GM12878 (cell line): ENCODE data around the gene USP34. TPM values are rescaled to one million over a fixed set of nuclear protein-coding genes. Genes with fewer than 3 reads are reported as not detected.

Experiments
- ATAC-seq: fragments of 200-7000 bp; cut with Tn5 transposase; 3 replicates; pipeline ENCODE4 v1.9.1; 2020; ENCODE audit warnings: mild to moderate bottlenecking, moderate library complexity
- BruUV-seq: library from RNA; stranded (reverse); fragments of 400-500 nt; replicated peaks from 2 replicates; lab custom pipeline; 2021; lab: Mats Ljungman, UMichigan
- CTCF ChIA-PET: fragments of 300-600 bp; sonication (Branson Sonifier 250); formaldehyde crosslinking; extraction: SDS; loops from one replicate; lab custom pipeline; 2021; ENCODE audit warnings: inconsistent platforms; lab: Yijun Ruan, JAX
- POLR2A ChIA-PET: fragments of 350-600 bp; formaldehyde crosslinking; extraction: SDS; loops from one replicate; lab custom pipeline; 2021; ENCODE audit warnings: inconsistent platforms; lab: Charles Lee
- RAD21 ChIA-PET: fragments of 300-600 bp; sonication (Branson Sonifier 250); formaldehyde crosslinking; loops from one replicate; lab custom pipeline; 2023; ENCODE audit warnings: antibody characterized with exemption; ENCODE audit not compliant: unreplicated experiment; lab: Charles Lee
- SMC1A ChIA-PET: fragments of 300-600 bp; sonication (Branson Sonifier 250); formaldehyde crosslinking; loops from one replicate; lab custom pipeline; 2023; ENCODE audit not compliant: unreplicated experiment, uncharacterized antibody; lab: Charles Lee
- DNase-seq: peaks from one replicate; pipeline ENCODE4 v3.0.0-alpha.2; 2011; ENCODE audit warnings: low read depth, low spot score
- FAIRE-seq: peaks from 3 replicates; lab custom pipeline; 2011; peaks lifted over from hg19 to GRCh38; lab: Jason Lieb, UNC
- H2AFZ ChIP-seq: 2 replicates; pipeline ENCODE4 v1.6.0; 2011; ENCODE audit warnings: low read depth, low read length, control low read depth; ENCODE audit not compliant: control insufficient read depth
- H3K27ac ChIP-seq: 2 replicates; pipeline ENCODE4 v1.5.1; 2011; ENCODE audit warnings: control low read depth; ENCODE audit not compliant: control insufficient read depth, insufficient read depth
- H3K27me3 ChIP-seq, 2 experiments: replicated peaks in 1 of 2; 2 replicates each; pipeline versions ENCODE4 v1.6.0 to v1.6.1; 2011; ENCODE audit warnings: low read length in 1 of 2; ENCODE audit not compliant: control insufficient read depth in 2 of 2, insufficient read depth in 2 of 2
- H3K36me3 ChIP-seq, 2 experiments: 2 replicates each; pipeline ENCODE4 v1.5.1; 2011; ENCODE audit warnings: low read length in 1 of 2; ENCODE audit not compliant: control insufficient read depth in 2 of 2, insufficient read depth in 2 of 2
- H3K4me1 ChIP-seq: 2 replicates; pipeline ENCODE4 v1.6.1; 2011; ENCODE audit warnings: mild to moderate bottlenecking, low read length, moderate library complexity, mixed read lengths; ENCODE audit not compliant: control insufficient read depth, insufficient read depth
- H3K4me2 ChIP-seq: 2 replicates; pipeline ENCODE4 v1.6.0; 2011; ENCODE audit warnings: control low read depth; ENCODE audit not compliant: control insufficient read depth, insufficient read depth
- H3K4me3 ChIP-seq: fragments of 200-600 bp; sonication (generic); 2 replicates; pipeline ENCODE4 v1.5.1; 2016
- H3K79me2 ChIP-seq: 2 replicates; pipeline ENCODE4 v1.6.0; 2011; ENCODE audit warnings: low read length; ENCODE audit not compliant: control insufficient read depth, insufficient read depth
- H3K9ac ChIP-seq: 2 replicates; pipeline ENCODE4 v1.8.0; 2011; ENCODE audit warnings: low read length, control low read depth, mixed read lengths; ENCODE audit not compliant: control insufficient read depth, insufficient read depth
- H3K9me3 ChIP-seq: replicated peaks from 3 replicates; pipeline ENCODE4 v1.5.1; 2011; ENCODE audit warnings: mild to moderate bottlenecking, low read length; ENCODE audit not compliant: control insufficient read depth, insufficient read depth
- H4K20me1 ChIP-seq: 2 replicates; pipeline ENCODE4 v1.6.0; 2011; ENCODE audit not compliant: control insufficient read depth, insufficient read depth
- CREB1 ChIP-seq: IDR thresholded peaks from 2 replicates; pipeline ENCODE4 v1.6.1; 2012; ENCODE audit warnings: low read depth, mild to moderate bottlenecking, inconsistent platforms
- MYC ChIP-seq: IDR thresholded peaks from 2 replicates; pipeline ENCODE4 v1.6.1; 2011; ENCODE audit warnings: mild to moderate bottlenecking, low read length, moderate library complexity, inconsistent platforms; ENCODE audit not compliant: insufficient read depth, insufficient replicate concordance, insufficient read length, severe bottlenecking
- SUZ12 ChIP-seq: fragments of 200-600 bp; sonication (generic); IDR thresholded peaks from one replicate; pipeline ENCODE4 v1.6.1; 2018; ENCODE audit warnings: antibody characterized with exemption, mild to moderate bottlenecking; ENCODE audit not compliant: unreplicated experiment
- ZBTB40 ChIP-seq: fragments of 450-650 bp; IDR thresholded peaks from 2 replicates; pipeline ENCODE4 v1.6.1; 2016; ENCODE audit warnings: mild to moderate bottlenecking, moderate library complexity, borderline replicate concordance
- WGBS: methylation state at CpG from one replicate; pipeline ENCODE4 v1.1.6; 2016; ENCODE audit warnings: low lambda C conversion rate; ENCODE audit not compliant: insufficient replicate concordance, insufficient coverage; ENCODE audit errors: missing lambda C conversion rate; 5-methylcytosine and 5-hydroxymethylcytosine counted together
- in situ Hi-C: fragments of 300-500 bp; cut with MboI; formaldehyde crosslinking; loops from 9 replicates; pipeline ENCODE4 v1.14.3; 2018; ENCODE audit warnings: mixed read lengths
- intact Hi-C: fragments of 100-400 bp; cut with micrococcal nuclease; formaldehyde crosslinking; loops from one replicate; pipeline ENCODE4 v1.14.2; 2022; ENCODE audit not compliant: unreplicated experiment
- polyA plus RNA-seq, 11 experiments: library from polyadenylated mRNA; depleted of rRNA in 4 of 11; unstranded in 6 of 11; stranded (reverse) in 5 of 11; fragments of >200 nt; fragmentation: Nextera tagmentation in 4 of 11; fragmentation: Illumina TruSeq in 1 of 11; extraction: Ambion mirVana in 4 of 11; extraction: Trizol in 1 of 11; gene quantifications; 1 replicate in 1 of 11; 2 replicates in 10 of 11; pipeline versions ENCODE4 v1.2.1 to v1.2.3, GENCODE V29; 2011 to 2016; ENCODE audit warnings: inconsistent platforms in 2 of 11, missing spikeins in 2 of 11, low read depth in 1 of 11
- total RNA-seq, 4 experiments: library from RNA; depleted of rRNA in 3 of 4; stranded (reverse); fragments of >200 nt in 3 of 4; fragmentation: Illumina TruSeq in 1 of 4; extraction: Trizol in 1 of 4; gene quantifications; 2 replicates each; pipeline versions ENCODE4 v1.2.1 to v1.2.3, GENCODE V29; 2013 to 2021

The USP34 gene
- total and polyA plus RNA-seq, 10 of the 15 experiments (the other 5 are each of a cell fraction or from before 2014, with no cell fraction given) = 26.2 to 106 (median 62.1) TPM

- no peak for TF ChIP-seq SUZ12
Observed at GRCh38 chr2:61282104-61282590, 188.7 kb downstream of the USP34 start (continued).

- intact Hi-C loops (no loop called here), in situ Hi-C loops (no loop called here)
- H4K20me1 ChIP-seq = no peaks in the 10 kb centered on the region
- no peaks in the 10 kb centered on the region for H3K4me1 ChIP-seq
- ChIA-PET RAD21 (no interaction called here), POLR2A (no interaction called here), SMC1A (no interaction called here), CTCF (no interaction called here)
- peak; percentile 59 for FAIRE-seq
- no peak overlapping the region for H2AFZ ChIP-seq
- H3K36me3 ChIP-seq = peaks cover 2 to 10% of the 10 kb centered on the region in 2 experiments; a peak in 3 of 4 replicates
- H3K27me3 ChIP-seq = no peaks in the 10 kb centered on the region
- TF ChIP-seq MYC = no peak
- TF ChIP-seq ZBTB40 = no peak
- TF ChIP-seq CREB1 = no peak
- H3K4me2 ChIP-seq = no peak overlapping the region
- H3K79me2 ChIP-seq = no peaks in the 10 kb centered on the region
- no peaks in the 10 kb centered on the region for H3K9me3 ChIP-seq
- no peak overlapping the region for H3K9ac ChIP-seq
- WGBS = 94% methylated on average over 3 of the region's 3 CpGs
- BruUV-seq = no TSS peak
- ATAC-seq = no peak
- DNase-seq = no peak
- no peak overlapping the region for H3K27ac ChIP-seq
- no peak overlapping the region for H3K4me3 ChIP-seq
Observed at GRCh38 chr2:61281321-61281720, 189.6 kb downstream of the USP34 start.
